ENCODE measurements around the gene TBX21.

DNA sequence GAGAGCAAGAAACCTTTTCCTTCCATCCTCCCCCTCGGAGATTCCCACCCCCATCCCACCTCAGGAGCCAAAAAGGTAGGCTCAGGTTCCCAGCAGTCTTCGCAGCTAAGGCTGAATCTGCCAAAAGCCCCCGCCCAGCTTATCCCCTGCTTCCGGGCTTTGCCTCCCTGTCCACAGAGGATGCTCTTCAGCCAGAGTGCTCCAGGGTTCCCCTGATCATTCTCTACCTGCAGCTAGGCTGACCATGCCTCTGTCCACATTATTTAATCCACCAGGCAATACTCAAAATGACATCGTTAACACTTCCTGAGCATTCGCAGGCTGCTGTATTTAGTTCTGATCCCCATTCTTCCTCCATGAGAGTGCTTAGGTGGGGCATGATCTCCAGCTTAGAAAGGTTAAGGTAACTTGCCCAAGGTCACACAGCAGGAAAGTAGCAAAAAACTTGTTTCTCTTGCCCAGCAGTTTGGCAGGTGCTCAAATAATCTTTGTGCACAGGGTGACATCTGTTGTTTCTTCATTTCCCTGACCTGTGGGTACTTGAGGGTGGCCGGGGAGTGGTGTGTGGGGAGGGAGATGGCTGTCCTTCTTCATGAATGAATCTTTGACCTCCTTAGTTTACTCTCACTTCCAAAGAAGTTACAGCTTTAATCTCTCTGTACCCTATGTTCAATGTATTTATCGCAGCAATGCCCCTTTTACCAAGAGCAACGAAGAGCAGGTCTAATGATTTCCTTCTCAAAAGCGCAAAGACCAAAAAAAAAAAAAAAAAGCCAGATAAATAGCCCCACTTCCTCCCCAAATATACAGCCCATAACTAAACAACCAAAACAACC lies 39.9 kb upstream of the TBX21 start:
- TF ChIP-seq CTCF (conservative IDR thresholded peaks at IDR 0.05 in 1 of 2, IDR thresholded peaks at IDR 0.05 in 1 of 2; ENCODE audit: extremely low read depth in 1 of 2, insufficient read depth in 1 of 2, low read depth in 1 of 2, low read length in 2 of 2) (no peak), EZH2 (IDR thresholded peaks at IDR 0.05; ENCODE audit: borderline replicate concordance, low read length) (no peak)
